Central memory CD4-positive, alpha-beta T cell (primary cell): ENCODE measurements around the gene PRUNE1.

Experiments used
- DNase-seq: peaks from one replicate; pipeline ENCODE4 v3.0.0; 2022

Gene PRUNE1

DNA sequence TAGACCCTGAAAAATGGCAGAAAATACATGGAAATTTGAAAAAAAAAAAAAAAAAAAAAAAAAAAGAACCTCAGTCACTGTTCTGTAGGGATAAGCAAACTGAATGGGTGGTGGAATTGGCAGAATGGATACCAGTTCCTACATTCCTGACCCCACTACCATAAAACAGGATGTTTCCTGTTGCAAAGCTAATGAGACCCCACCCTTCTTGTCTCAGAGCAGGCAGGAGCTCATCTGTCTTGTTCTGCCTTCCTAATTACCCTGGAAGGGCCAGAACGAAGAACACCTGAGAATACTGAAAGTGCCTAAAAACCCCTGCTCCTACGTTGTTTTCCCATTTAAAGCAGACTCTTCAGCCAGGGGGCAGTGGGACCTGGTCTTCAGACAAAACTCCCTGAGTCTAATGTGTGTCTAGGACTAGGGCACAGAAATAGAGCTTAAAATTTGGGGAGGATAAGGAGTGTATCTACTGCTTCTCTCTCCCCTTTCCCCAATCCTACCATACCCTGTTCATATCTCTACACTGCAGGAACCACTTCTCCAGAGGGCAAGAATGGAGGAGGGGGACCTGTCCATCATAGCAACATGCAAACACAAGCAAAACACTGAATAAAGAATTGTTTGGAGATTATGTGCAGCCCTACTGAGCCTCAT lies 43.2 kb downstream of the PRUNE1 start:
- no peak for DNase-seq

DNA sequence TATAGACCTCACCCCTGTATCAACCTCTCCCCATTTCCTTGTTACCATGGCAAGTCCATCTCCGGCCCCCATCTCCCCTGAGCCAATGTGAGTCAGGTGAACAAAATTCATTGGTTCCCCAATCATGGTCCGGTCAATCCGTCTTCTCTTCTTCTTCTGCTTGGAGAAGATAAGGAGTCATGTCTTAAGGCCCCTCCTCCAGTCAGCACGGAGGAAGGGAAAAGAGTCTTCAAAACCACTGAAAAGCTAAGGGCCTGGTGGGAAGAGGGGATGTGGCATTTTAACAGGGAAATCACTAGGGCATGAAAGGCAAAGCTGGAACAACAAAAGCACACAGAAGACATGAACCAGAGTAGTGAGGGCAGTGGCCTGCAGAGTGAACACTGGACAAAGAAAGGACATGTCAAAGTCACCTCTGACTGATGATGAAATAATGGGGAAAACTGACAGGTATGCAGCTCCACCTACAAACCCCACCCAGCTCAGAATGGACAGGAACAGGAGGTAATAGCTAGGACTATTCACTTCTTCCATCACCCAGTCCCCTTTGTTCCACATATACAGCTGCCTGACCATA lies 46.8 kb downstream of the PRUNE1 start:
- no peak for DNase-seq

DNA sequence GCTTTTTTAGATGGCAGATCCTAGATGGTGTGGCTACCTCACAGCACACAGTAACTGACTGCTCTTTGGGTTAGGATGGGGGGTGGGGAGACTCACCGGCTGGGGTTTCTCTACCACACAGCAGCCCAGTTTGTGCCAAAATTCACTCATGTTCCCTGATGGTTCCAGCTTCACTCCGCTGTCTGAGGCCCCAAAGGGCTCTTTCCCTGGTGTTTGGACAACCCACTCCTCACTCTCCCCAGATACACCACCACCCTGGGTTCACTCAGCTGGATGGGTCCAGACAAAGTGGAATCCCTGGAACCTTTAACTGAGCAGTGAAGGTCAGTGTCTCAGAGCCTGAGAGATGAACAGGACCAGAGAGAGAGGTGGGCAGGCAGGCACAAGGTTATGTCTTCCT lies 47.3 kb downstream of the PRUNE1 start:
- no peak for DNase-seq

DNA sequence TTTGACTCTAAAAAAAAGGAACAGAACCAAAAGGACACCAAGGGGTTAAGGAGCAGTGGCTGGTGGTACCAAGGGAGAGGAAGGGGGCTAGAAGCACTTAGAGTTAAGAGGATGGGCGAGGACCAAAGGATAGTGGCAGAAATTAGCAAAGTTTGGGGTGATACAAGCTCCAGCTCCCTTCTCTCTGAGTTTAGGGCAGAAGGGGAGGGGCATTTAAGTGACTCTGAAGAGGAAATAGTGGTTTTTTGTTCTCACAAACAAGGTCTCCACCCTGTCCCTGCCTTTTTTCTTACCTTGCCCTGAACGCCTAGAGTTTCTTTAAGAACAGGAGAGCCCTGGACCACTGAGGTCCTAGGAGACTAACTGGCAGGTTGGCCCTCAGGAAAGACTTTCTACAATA lies 47.9 kb downstream of the PRUNE1 start:
- peak; percentile 69 for DNase-seq

DNA sequence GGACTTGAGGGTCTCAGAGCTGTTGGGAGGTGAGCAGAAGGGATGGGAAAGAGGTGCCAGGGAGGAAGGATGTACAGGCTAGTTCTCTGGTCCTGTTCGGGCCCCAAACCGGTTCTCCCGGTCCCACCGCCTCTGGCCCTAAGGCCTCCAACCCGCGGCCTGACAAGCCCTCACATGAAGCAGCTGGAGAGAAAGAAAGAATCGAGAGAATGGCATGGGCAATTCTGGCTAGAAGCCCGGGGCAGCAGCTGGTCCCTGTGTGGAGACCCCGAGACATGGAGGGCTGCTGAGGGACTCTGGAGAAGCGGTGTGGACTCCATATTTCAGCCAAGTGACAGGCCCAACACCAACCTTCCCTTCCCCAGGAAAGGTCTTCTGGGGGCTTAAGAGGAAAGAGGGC lies 50.4 kb downstream of the PRUNE1 start:
- DNase-seq: no peak

DNA sequence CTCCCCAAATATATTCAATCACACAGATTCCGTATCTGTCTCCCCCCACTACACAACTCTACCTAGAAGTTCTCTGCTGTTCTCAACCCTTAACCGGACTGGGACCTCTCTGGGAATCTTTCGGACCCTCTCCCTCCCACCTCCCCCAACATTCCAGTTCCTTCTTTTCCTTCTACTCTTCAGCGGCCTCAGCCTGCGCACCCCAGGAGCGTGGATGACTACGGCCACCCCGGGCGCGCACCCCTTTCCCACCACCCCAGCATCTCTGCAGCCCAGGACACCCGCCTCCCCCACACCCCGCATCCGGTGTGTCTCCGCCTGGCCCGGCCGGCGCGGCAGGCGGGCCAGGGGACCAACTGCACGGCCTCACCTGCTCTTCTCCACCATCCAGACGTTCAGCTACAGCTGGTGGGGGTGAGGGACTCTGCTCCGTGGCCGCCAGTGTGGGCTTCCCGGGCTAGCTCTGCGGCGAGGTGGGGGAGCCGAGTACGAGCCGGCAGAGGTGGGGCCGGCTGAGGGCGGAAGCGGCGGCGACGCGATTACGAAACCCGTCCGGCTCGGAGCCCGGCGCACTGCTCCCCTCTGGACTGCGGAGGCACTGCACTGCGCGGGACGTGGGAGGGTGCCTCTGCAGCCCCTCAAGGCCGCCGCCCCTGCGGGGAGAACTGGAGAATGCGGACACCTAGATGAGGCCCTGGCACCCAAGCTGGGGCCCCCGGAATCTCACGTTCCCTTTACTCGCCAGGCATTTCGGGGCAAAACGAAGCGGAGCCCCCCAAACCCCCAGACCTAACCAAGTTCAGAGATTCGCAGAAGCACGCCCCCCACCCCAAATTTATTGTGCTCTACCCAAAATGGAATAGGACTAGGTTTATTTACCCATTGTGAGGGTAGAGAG lies 51.1 kb downstream of the PRUNE1 start, which contains the start of gene CDC42SE1:
Gene CDC42SE1 (minus strand): TSS at position 514 of the 898 bp plus-strand sequence. CDS start 3,892 bp downstream, outside the sequence.
- peak; percentile 83 for DNase-seq

DNA sequence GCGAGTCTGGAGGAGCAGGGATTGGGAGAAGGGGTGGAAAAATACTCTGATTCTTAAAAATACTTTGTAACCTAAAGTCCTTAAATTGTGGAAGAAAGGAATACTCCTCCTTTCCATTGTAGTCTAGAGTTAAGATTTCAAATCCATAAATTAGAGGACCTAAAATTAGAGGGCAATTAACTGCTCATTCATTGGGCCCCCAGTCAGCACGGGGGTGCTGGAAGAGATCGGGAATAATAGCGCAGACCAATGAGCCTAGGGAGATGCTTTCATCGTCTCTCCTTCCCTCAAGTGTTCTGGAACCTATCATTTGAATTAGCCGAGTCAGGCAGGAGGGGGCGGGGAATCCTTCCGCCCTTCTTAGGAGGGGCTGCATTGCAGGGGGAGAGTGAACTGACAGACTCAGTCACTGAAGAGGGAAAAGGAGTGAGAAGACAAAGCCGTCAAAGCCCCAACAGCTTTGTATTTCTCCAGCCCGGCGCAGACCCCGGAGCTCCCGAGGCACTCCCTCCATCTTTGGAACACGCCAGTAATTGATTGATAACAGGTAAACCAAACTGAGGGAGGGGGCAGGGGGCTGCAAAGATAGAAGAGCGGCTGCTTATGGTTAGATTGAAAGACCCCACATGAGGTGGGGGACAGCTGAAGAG lies 51.9 kb downstream of the PRUNE1 start, which contains the start of gene MLLT11:
Gene MLLT11 (plus strand): TSS at position 391 of the 650 bp plus-strand sequence. CDS start 6,828 bp downstream, outside the sequence.
- DNase-seq: no peak

DNA sequence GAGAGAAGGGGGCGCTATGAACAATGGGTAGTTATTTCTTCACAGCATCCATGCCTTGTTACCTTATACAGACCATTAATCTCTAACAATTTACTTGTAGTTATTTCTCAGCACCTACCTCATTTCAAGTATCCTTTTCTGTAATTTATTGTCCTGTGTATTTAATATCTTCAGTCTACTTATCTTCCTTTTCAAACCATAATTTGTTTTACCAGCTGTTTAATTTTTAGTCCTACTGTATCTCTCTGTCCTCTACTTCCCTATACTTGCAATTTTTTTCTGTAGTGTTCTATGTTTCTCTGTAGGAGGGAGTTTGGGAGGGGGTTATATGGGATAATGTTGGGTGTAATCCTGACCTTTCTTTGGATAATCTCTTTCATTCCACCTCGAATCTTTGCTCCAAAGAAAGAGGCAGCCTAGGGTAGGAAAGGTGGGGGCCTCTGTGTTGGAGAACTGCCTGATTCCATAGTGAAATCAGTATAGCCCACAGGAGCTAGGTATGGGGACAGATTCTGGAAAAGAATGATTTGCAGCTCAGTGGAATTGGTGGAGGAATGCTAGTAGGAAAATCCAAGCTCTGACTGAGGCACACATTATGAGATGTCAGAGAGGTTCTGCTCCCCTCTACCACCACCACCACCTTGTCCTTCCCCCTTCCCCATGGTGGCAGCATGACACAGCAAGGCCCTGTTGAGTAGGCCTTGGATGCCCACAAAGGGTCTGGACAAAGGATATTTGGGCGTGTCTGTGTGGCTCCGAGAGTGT lies 52.6 kb downstream of the PRUNE1 start:
- DNase-seq: no peak

DNA sequence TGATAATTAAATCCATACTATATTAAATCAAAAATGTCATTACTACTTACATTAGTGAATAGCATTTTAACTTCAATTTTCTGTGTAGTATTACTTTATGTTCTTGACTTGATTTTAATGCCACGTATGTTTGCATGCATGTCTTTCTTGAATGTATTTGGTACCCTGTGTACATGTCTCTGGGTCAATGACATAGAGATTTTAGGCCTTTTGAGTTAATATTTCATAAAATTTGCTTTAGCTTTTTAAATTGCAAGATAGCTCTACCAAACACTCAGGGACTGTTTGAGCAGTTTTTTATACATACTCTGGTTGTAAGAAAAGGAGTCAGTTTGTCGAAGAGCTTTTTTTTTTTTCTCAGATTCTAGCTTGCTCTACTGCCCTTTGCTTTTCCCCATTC lies 53.5 kb downstream of the PRUNE1 start:
- DNase-seq: no peak

DNA sequence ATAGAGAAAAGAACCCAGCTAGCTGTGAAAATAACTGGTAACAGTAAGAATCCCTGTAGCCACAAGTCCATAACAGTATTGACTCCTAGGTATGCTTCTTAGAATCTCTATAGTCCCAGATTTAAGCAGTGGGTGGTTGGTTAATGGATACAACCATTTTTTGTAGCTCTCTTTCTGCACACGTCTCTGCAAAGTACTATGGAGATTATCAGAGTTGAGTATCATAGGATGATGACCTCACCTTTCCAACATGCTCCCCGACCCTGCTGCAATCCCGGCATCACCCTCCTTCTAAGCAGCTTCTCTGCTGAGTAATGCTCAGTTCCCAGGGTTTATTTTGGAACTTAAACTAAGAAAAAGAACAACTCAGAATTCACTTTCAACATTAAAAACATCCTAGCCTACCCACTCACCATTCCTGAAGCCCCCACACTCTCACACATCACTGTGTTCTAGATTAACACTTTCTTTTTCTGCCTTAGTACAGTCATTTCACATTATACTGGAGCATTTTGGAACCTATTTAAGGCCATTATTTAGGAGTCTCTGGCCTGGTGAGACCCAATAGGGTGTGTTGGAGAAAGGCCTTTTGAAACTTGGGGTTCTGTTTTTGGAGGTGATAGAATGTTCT lies 54.6 kb downstream of the PRUNE1 start:
- no peak for DNase-seq

DNA sequence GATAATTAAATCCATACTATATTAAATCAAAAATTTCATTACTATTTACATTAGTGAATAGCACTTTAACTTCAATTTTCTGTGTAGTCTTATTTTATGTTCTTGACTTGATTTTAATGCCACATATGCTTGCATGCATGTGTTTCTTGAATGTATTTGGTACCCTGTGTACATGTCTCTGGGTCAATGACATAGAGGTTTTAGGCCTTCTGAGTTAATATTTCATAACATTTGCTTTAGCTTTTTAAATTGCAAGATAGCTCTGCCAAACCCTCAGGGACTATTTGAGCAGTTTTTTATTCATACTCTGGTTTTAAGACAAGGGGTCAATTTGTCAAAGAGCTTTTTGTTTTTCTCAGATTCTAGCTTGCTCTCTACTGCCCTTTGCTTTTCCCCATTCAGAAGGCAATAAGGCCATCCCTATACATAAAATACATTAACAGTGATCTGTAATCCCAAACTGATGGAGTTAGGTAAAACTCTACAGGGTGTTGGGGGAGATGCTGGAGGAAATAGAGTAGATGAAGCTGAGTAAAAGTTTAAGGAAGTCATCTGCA lies 56.9 kb downstream of the PRUNE1 start:
- DNase-seq: no peak

DNA sequence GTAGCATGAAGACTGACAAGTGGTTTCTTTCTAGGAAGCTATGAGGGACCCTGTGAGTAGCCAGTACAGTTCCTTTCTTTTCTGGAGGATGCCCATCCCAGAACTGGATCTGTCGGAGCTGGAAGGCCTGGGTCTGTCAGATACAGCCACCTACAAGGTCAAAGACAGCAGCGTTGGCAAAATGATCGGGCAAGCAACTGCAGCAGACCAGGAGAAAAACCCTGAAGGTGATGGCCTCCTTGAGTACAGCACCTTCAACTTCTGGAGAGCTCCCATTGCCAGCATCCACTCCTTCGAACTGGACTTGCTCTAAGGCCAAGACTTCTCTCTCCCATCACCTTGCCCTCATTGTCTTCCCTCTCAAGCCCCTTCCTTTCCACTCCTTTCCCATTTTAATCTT lies 58.9 kb downstream of the PRUNE1 start:
- DNase-seq: no peak

DNA sequence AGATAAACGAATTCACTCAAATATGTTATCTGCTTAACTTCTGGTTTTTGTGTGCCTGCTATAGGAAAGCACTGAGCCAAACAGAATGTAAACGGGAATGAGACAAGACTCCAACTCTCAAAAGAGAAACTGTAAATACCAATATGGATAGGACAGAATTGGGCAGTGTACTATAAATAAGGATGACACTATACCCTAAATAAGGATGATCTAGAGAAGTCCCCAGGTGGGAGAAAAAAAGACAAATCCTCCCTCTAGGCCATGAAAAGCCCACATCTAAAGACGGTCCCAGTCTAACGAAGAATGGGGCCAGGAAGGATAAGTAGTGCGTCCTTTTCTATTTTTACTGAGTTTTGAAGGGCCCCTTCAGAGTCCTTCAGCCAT lies 60.8 kb downstream of the PRUNE1 start:
- no peak for DNase-seq

DNA sequence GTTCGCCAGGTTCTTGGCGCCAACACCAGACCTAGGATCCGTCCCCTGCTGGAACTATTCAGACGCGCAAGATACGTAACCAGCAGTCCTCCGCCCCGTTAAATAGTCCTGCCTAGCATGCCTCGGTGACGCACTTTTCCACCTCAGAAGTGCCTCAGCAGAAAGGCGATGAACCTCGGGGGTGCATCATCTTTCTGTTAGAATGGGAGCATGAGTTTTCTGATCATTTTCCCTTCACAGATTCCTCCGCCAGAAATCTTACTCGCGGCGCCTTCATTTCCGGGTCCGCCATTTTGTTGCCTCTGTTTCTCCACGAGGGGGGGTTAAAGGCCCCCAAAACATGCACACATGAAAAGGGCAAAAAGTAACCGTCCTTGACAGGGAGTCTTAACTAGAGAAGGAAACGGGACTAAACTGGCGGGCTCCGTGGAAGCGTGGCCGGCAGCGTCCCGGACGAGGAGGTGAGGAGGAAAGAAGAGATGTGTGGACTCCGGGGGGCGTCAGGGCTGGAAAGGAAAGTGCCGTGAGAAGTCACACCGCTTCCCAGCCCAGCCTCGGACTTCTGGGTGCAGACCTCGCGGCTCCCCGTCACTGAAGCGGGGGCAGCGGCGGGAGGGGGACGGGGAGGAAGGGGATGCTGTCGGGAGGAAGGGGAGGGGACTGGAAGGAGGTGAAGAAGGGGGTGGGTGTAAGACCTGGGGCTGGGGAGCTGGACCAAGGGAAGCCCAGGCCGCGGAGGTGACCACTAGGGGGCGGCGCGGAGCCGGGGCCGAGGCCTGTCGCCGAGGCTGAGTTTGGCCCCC lies 62.4 kb downstream of the PRUNE1 start, which contains the start of gene GABPB2:
Gene GABPB2 (plus strand): TSS at position 288 of the 803 bp plus-strand sequence. CDS start 17,429 bp downstream, outside the sequence.
- DNase-seq: peak; percentile 87

DNA sequence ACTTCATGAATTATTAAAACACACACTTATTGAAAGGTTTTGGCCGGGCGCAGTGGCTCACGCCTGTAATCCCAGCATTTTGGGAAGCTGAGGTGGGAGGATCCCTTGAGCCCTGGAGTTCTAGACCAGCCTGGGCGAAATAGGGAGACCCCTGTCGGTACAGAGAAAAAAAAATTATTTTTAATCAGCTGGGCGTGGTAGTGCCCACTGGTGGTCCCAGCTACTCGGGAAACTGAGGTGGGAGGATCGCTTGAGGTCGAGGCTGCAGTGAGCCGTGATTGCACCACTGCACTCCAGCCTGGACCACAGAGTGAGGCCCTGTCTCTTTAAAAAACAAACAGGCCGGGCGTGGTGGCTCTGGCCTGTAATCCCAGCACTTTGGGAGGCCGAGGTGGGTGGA lies 64.0 kb downstream of the PRUNE1 start:
- no peak for DNase-seq
